GM23248 (cell line): ENCODE data around the gene OR2W1. TPM values are rescaled to one million over a fixed set of nuclear protein-coding genes. Genes with fewer than 3 reads are reported as not detected.

Experiments used
- DNase-seq: peaks from one replicate; pipeline ENCODE4 v3.0.0-alpha.2; 2015
- H2AFZ ChIP-seq: fragments of 200-600 bp; sonication (generic); 2 replicates; pipeline ENCODE4 v1.6.1; 2016; ENCODE audit warnings: antibody characterized with exemption
- H3F3A ChIP-seq: fragments of 200-600 bp; sonication (generic); 2 replicates; pipeline ENCODE4 v1.6.1; 2016; ENCODE audit warnings: mild to moderate bottlenecking, antibody characterized with exemption, mixed run types; ENCODE audit not compliant: insufficient read depth
- H3K27ac ChIP-seq: fragments of 200-600 bp; sonication (generic); 2 replicates; pipeline ENCODE4 v1.5.1; 2016; ENCODE audit warnings: mild to moderate bottlenecking
- H3K27me3 ChIP-seq: fragments of 200-600 bp; sonication (generic); replicated peaks from 2 replicates; pipeline ENCODE4 v1.6.1; 2016; ENCODE audit warnings: mild to moderate bottlenecking; ENCODE audit not compliant: insufficient read depth
- H3K36me3 ChIP-seq: fragments of 200-600 bp; sonication (generic); 2 replicates; pipeline ENCODE4 v1.6.1; 2016; ENCODE audit warnings: low read depth, mild to moderate bottlenecking
- H3K4me1 ChIP-seq: fragments of 200-600 bp; sonication (generic); 2 replicates; pipeline ENCODE4 v1.6.1; 2016; ENCODE audit warnings: mild to moderate bottlenecking; ENCODE audit not compliant: insufficient read depth
- H3K4me2 ChIP-seq: fragments of 200-600 bp; sonication (generic); one replicate; pipeline ENCODE4 v1.6.1; 2016; ENCODE audit warnings: mild to moderate bottlenecking; ENCODE audit not compliant: unreplicated experiment
- H3K4me3 ChIP-seq: fragments of 200-600 bp; sonication (generic); 2 replicates; pipeline ENCODE4 v1.5.1; 2016; ENCODE audit warnings: mild to moderate bottlenecking
- H3K79me2 ChIP-seq: fragments of 200-600 bp; sonication (generic); 2 replicates; pipeline ENCODE4 v1.6.1; 2016; ENCODE audit warnings: mild to moderate bottlenecking; ENCODE audit not compliant: insufficient read depth
- H3K9ac ChIP-seq: fragments of 200-600 bp; sonication (generic); 2 replicates; pipeline ENCODE4 v1.6.1; 2016; ENCODE audit warnings: mild to moderate bottlenecking
- H3K9me2 ChIP-seq: fragments of 200-600 bp; sonication (generic); 2 replicates; pipeline ENCODE4 v1.6.1; 2016; ENCODE audit warnings: mixed run types, mild to moderate bottlenecking, moderate library complexity; ENCODE audit not compliant: insufficient read depth
- H3K9me3 ChIP-seq: fragments of 200-600 bp; sonication (generic); one replicate; pipeline ENCODE4 v1.6.1; 2017; ENCODE audit warnings: low read depth
- H4K20me1 ChIP-seq: fragments of 200-600 bp; sonication (generic); 2 replicates; pipeline ENCODE4 v1.6.0; 2016; ENCODE audit not compliant: insufficient read depth
- EZH2 ChIP-seq: fragments of 200-600 bp; sonication (generic); IDR thresholded peaks from 2 replicates; pipeline ENCODE4 v1.6.1; 2018; ENCODE audit warnings: antibody characterized with exemption, mild to moderate bottlenecking; ENCODE audit not compliant: insufficient read depth, poor library complexity, severe bottlenecking
- EZH2phosphoT487 ChIP-seq: fragments of 200-600 bp; sonication (generic); IDR thresholded peaks from 2 replicates; pipeline ENCODE4 v1.6.1; 2018; ENCODE audit warnings: antibody characterized with exemption, moderate library complexity, mild to moderate bottlenecking, low read depth; ENCODE audit not compliant: insufficient read depth
- WGBS, 2 experiments: methylation state at CpG; one replicate each; pipeline ENCODE4 v1.1.6; 2015 to 2017; ENCODE audit warnings: low lambda C conversion rate in 2 of 2, low coverage in 1 of 2; ENCODE audit errors: missing lambda C conversion rate in 2 of 2; 5-methylcytosine and 5-hydroxymethylcytosine counted together
- in situ Hi-C: fragments of 300-500 bp; cut with MboI; formaldehyde crosslinking; loops from 2 replicates; pipeline ENCODE4 v1.15.0; 2020
- polyA plus RNA-seq: library from polyadenylated mRNA; unstranded; fragments of >200 nt; fragmentation: Nextera tagmentation; extraction: Ambion mirVana; gene quantifications from 2 replicates; pipeline ENCODE4 v1.2.1, GENCODE V29; 2016
- total RNA-seq: library from RNA; depleted of rRNA; stranded (reverse); fragments of >200 nt; shearing (Covaris generic); gene quantifications from 2 replicates; pipeline ENCODE4 v1.2.3, GENCODE V29; 2014

Gene OR2W1
- total and polyA plus RNA-seq, 2 experiments from 2014 or later = not detected

DNA sequence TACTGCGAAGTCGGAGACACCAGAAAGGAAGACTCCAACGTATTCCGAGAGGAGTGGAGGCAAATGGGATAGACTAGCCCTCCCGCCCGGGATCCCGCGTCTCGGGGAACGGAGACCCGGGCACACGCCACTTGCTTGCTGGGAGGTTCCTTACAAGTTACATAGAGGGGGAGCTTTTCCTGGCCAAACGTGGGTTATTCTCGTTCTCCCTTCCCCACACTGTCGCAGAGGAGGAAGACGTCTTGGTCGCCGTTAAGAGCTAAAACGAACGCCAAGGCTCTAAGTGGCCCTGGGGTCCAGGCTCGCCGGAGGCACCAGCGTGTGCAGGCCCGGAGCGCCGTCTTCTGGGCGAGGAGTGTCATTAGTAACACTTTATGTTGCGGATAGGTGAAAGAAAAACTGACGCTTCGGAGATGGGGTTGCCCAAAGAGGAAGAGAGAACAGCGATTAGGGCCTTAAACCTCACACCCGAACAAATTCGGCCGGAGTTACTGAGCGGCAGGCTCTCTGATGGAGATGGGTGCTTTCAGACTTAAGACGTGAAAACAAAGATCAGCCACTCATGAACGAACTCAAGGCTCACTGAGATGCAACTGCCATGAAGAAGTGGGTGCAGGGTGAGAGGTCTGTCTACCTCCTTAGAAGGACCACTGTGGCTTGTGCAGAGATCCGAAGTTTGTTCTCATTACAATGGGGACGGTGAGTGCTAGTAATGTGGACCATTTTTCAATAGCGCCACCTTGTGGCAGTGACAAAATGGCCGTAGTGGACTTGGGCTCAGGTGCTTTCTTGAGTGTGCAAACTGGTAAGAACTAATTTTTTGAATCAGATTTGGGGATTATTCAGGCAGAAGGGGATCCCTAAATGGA is 28.2 kb downstream of the OR2W1 start:
- H3K9ac ChIP-seq = peak overlapping the region; percentile 47; the same call in 1 of the 2 replicates
- peak overlapping the region; percentile 97 for H3K4me2 ChIP-seq
- no peaks in the 10 kb centered on the region for H3K4me1 ChIP-seq
- no peaks in the 10 kb centered on the region for H3K9me3 ChIP-seq
- peak overlapping the region; percentile 100 for H2AFZ ChIP-seq
- no peak overlapping the region for H3K27ac ChIP-seq
- in situ Hi-C loops = loop anchor here (10.0 kb wide), 1 partner anchor 332 kb away; no protein-coding TSS in a partner anchor
- peak; percentile 85 for DNase-seq
- no peaks in the 10 kb centered on the region for H3K79me2 ChIP-seq
- WGBS, 2 experiments = 1 to 2% methylated on average over 41 of the region's 41 CpGs
- peak overlapping the region; percentile 94 for H3K4me3 ChIP-seq
- H3K9me2 ChIP-seq = no peaks in the 10 kb centered on the region
- no peaks in the 10 kb centered on the region for H3F3A ChIP-seq
- no peaks in the 10 kb centered on the region for H3K36me3 ChIP-seq
- H3K27me3 ChIP-seq = 0 out of 2 replicates have a peak, but pooled peaks cover 3% of the 10 kb centered on the region
- H4K20me1 ChIP-seq = no peaks in the 10 kb centered on the region
- TF ChIP-seq EZH2 = no peak
- TF ChIP-seq EZH2phosphoT487 = no peak

- Histone ChIP-seq H4K20me1 (no peaks in the 10 kb centered on the region), H3K4me1 (no peaks in the 10 kb centered on the region), H3K9me3 (no peaks in the 10 kb centered on the region), H3K27ac (no peak overlapping the region), H3K79me2 (no peaks in the 10 kb centered on the region), H3F3A (no peaks in the 10 kb centered on the region), H3K9ac (no peak overlapping the region), H3K4me2 (no peak overlapping the region), H3K4me3 (no peak overlapping the region), H3K27me3 (0 out of 2 replicates have a peak, but pooled peaks cover 3% of the 10 kb centered on the region), H3K9me2 (no peaks in the 10 kb centered on the region), H2AFZ (no peak overlapping the region), H3K36me3 (no peaks in the 10 kb centered on the region)
- DNase-seq = no peak
- no peak for TF ChIP-seq EZH2phosphoT487
- TF ChIP-seq EZH2 = no peak
- 72 to 90% methylated on average over 32 to 79 of the region's 79 CpGs for WGBS, 2 experiments
- in situ Hi-C loops = loop anchor here (10.0 kb wide), 1 partner anchor 330 kb away; no protein-coding TSS in a partner anchor
Observed at GRCh38 chr6:29014729-29015608, 30.0 kb downstream of the OR2W1 start.

DNA sequence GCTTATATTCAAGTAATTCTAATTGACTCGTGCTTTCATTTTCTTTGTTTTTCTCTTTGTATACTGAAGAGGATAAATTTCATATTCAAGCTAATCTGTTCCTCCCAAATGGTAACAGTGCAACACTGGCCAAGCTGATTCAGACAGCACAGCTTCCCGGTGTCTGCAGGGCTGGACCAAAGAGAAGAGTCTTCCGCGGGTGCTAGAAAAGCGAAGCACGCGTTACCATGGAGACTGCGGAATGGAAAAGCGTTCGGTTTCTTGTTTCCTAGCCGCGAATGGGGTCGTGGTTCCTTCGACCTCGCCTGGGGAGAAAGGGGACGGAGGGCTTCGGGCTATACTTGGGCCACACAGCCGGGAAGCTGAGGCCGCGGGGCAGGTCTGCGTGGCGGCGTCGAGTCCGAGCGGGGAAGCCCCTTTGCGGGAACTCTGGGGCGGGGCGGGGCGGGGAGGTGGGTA is 33.7 kb downstream of the OR2W1 start:
- Histone ChIP-seq H3K9me3 (no peaks in the 10 kb centered on the region), H3K79me2 (no peaks in the 10 kb centered on the region), H4K20me1 (no peaks in the 10 kb centered on the region), H3K9ac (peak overlapping the region; percentile 60), H3K36me3 (no peaks in the 10 kb centered on the region), H3F3A (no peaks in the 10 kb centered on the region), H3K9me2 (no peaks in the 10 kb centered on the region), H3K4me3 (peak overlapping the region; percentile 75), H2AFZ (peak overlapping the region; percentile 86), H3K27ac (0 out of 2 replicates have a peak overlapping the region, but pooled peaks have one; percentile 13), H3K27me3 (0 out of 2 replicates have a peak, but pooled peaks cover 3% of the 10 kb centered on the region), H3K4me2 (peak overlapping the region; percentile 81), H3K4me1 (no peaks in the 10 kb centered on the region)
- WGBS, 2 experiments = 1 to 3% methylated on average over 30 of the region's 30 CpGs
- in situ Hi-C loops = loop anchor here (10.0 kb wide), 1 partner anchor 327 kb away; no protein-coding TSS in a partner anchor
- TF ChIP-seq EZH2phosphoT487 (no peak), EZH2 (no peak)
- DNase-seq = peak; percentile 87

- Histone ChIP-seq H3F3A (no peaks in the 10 kb centered on the region), H3K4me2 (no peak overlapping the region), H3K9me2 (no peaks in the 10 kb centered on the region), H3K27me3 (0 out of 2 replicates have a peak, but pooled peaks cover 3% of the 10 kb centered on the region), H3K36me3 (no peaks in the 10 kb centered on the region), H4K20me1 (no peaks in the 10 kb centered on the region), H3K79me2 (no peaks in the 10 kb centered on the region), H3K4me1 (peaks cover 6% of the 10 kb centered on the region; the same call in 1 of the 2 replicates), H3K9me3 (no peaks in the 10 kb centered on the region), H3K27ac (no peak overlapping the region), H2AFZ (no peak overlapping the region), H3K4me3 (no peak overlapping the region), H3K9ac (no peak overlapping the region)
- in situ Hi-C loops = no loop called here
- 87 to 88% methylated on average over 1 of the region's 1 CpG for WGBS, 2 experiments
- DNase-seq = no peak
- TF ChIP-seq EZH2 (no peak), EZH2phosphoT487 (no peak)
Observed at GRCh38 chr6:29009358-29009757, 35.6 kb downstream of the OR2W1 start.
